Esophagus muscularis mucosa (tissue), 4 donors: Measurements from ENCODE around the gene ORM1.

ENCODE experiments used
- EP300 ChIP-seq: sonication (generic); formaldehyde crosslinking; IDR thresholded peaks from one replicate; pipeline ENCODE4 v1.6.1; 2017; ENCODE audit warnings: antibody characterized with exemption
- POLR2A ChIP-seq: fragments of 450-650 bp; IDR thresholded peaks from one replicate; pipeline ENCODE4 v1.6.1; 2017; ENCODE audit warnings: antibody characterized with exemption, moderate library complexity, mild to moderate bottlenecking, low read depth
- TF ChIP-seq, protein P1 (sequence below), 3 experiments: fragments of 200-600 bp in 2 of 3; fragments of 450-650 bp in 1 of 3; sonication (generic) in 2 of 3; IDR thresholded peaks; one replicate each; pipeline ENCODE4 v1.5.1; 2017 to 2019; ENCODE audit warnings: antibody characterized with exemption in 3 of 3, mild to moderate bottlenecking in 2 of 3, moderate library complexity in 1 of 3

DNA sequence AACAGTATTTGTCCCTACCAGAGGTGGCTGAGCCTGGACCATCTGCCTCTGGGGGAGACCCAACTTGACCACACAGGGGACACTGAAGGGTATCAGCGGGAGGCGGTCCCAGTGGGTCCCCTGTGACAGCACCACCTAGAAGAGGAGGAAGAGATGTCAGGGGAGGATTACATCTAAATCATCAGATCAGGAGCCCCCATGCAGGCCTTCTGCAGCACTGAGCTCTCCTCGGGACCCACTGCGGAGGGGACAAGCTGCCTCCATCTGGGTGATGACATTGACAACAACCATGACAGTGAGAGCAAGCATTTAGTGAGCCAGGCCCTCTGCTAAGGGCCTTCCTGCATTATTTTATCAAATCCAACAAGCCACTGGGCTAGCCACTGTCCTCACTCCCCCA is 19.1 kb downstream of the ORM1 start:
- TF ChIP-seq POLR2A (no peak), EP300 (no peak)
- TF ChIP-seq, protein P1, sequence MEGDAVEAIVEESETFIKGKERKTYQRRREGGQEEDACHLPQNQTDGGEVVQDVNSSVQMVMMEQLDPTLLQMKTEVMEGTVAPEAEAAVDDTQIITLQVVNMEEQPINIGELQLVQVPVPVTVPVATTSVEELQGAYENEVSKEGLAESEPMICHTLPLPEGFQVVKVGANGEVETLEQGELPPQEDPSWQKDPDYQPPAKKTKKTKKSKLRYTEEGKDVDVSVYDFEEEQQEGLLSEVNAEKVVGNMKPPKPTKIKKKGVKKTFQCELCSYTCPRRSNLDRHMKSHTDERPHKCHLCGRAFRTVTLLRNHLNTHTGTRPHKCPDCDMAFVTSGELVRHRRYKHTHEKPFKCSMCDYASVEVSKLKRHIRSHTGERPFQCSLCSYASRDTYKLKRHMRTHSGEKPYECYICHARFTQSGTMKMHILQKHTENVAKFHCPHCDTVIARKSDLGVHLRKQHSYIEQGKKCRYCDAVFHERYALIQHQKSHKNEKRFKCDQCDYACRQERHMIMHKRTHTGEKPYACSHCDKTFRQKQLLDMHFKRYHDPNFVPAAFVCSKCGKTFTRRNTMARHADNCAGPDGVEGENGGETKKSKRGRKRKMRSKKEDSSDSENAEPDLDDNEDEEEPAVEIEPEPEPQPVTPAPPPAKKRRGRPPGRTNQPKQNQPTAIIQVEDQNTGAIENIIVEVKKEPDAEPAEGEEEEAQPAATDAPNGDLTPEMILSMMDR (IDR thresholded peaks at IDR 0.05): no peak
